Kidney capillary endothelial cell (primary cell): Measurements from ENCODE around the gene TMEM225.
"Not testable (repeated sequence)": the region's sequence is repeated elsewhere in the genome, so short reads cannot be mapped to it uniquely, and the experiment has no call there.

Experiments
- DNase-seq: peaks from one replicate; pipeline ENCODE4 v3.0.0-alpha.2; 2018; ENCODE audit warnings: low spot score

The TMEM225 gene

GRCh38 chr11:123885570-123885969 is at the start of gene TMEM225:
Gene TMEM225, minus strand, starts transcription at chr11:123885670. Its CDS starts 245 bp downstream, at chr11:123885425.
- DNase-seq, result no peak

DNA sequence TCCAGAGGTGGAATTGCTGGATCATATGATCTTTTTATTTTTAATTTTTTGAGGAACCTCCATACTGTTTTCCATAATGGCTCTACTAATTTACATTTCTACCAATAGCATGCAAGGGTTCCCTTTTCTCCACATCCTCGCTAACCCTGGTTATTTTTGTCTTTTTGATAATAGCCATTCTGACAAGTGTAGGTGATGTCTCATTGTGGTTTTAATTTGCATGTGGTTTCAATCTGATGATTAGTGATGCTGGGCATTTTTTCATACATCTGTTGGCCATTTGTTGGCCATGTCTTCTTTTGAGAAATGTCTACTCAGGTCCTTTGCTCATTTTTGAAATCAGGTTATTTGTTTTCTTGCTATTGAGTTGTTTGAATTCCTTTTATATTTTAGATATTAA is 38.6 kb upstream of the TMEM225 start:
- DNase-seq, result no peak

GRCh38 chr11:123920943-123921342 is 35.5 kb upstream of the TMEM225 start:
- no peak for DNase-seq

DNA sequence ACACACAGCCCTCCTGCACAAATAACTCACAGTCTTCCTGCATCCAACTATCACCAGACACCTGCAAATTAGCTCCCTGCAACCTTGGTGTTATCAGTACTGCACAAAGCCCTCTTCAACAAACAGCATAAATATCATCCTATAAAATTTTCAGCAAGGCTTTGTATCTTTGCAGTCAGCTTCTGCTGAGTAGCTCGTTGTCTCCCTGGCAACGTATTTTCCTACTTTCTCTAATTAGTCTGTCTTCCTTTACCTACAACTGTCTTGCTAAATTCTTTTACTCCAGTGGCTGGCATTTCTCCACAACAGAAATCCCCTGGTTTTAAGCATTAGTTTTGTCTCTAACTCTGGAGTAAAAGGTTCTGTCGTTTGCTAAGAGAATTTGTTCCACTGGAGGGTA is 20.4 kb upstream of the TMEM225 start:
- DNase-seq, result no peak

DNA sequence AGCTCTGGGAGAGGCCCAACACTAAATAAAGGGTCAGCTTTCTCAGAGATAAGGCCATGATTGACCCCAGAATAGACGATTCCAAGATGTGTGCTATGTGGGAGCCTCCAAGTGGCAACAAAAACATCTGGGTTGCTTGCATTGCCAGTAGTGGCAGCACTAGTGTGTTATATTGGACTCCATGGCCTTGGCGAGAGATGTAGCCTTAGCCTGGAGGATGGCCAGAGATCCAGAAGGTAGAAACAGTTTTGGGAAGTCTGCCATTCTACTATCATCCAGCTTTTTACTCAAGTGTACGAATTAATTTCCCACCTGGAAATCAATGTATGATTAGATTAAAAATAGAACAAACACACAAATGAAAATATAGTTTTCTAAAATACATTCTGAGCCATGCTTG is 19.5 kb upstream of the TMEM225 start:
- no peak for DNase-seq

DNA sequence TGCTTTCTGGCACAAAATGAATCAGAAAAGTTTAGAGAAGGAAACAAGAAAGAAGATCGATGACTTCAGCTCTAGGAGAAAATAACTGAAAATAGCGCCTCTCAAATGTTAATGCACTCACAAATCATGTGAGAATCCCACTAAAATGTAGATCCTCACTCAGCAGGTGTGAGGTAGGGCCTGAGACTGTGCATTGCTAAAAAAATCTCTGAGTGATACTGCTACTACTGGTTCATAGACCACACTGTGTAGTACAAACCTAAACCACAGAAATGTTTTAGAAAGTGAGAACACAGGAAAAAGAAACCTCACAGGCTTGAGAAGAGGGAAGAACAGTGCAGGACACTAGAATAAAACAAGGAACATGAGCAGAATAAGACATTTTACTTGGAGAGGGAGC is 18.5 kb upstream of the TMEM225 start:
- DNase-seq, result no peak

DNA sequence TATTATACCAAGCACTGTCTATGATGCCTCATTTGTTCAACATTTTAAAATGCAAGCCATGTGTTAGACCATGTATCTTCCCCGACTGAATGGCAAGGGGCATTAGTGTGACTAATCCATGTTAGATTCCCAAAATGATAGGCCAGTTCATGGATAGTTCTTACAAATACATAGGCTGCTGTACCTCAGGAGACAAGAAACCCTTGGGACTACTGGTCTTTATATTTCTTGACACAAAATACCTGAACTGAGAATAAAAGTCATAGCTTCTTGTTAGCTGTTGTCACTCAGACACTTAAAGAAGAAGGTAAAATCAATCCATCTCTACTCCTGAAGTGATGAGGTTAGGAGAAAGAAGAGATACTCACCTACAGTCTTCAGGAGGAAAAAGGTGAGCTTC is 16.4 kb upstream of the TMEM225 start, which contains the start of gene OR8D4:
TSS of gene OR8D4 (plus strand) at position 301 of the 400 bp plus-strand sequence. CDS start 4,265 bp downstream, outside the sequence.
- DNase-seq, result no peak

DNA sequence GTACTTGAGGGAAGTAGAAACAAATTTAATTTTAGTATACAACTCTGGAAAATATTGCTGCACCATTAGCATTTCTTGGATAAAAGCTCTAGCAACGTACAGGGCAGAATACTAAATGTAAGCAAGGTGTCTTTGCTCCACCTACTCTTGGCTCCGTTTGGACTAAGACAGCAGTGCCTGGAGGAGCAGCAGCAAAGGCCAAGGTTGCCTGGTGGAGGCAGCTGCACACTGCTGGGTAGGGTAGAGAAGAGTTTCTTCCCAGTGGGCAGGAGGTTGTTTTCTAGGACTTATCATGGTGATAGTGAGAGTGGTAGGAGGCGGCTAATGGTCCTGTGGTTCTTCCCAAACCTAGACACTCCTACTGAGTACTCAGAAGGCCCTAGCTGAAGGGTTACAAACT is 14.3 kb upstream of the TMEM225 start:
- no peak for DNase-seq

- DNase-seq, result no peak
Observed at GRCh38 chr11:123892031-123892430, 6.6 kb upstream of the TMEM225 start.

GRCh38 chr11:123880912-123881311 is 4.6 kb downstream of the TMEM225 start:
- DNase-seq, result no peak

GRCh38 chr11:123867795-123868194 is 17.7 kb downstream of the TMEM225 start:
- DNase-seq, result not testable (repeated sequence)

GRCh38 chr11:123865293-123865692 is 20.2 kb downstream of the TMEM225 start:
- DNase-seq, result not testable (repeated sequence)

GRCh38 chr11:123859731-123860130 is 25.7 kb downstream of the TMEM225 start:
- no peak for DNase-seq

- DNase-seq, result no peak
Observed at GRCh38 chr11:123856444-123856843, 29.0 kb downstream of the TMEM225 start.

- no peak for DNase-seq
Observed at GRCh38 chr11:123853038-123853437, 32.4 kb downstream of the TMEM225 start.

GRCh38 chr11:123852321-123852720 is 33.1 kb downstream of the TMEM225 start:
- no peak for DNase-seq

GRCh38 chr11:123851110-123851509 is 34.4 kb downstream of the TMEM225 start:
- DNase-seq, result no peak

- peak; percentile 93 for DNase-seq
Observed at GRCh38 chr11:123841174-123841573, 44.3 kb downstream of the TMEM225 start.

GRCh38 chr11:123839131-123839530 is 46.3 kb downstream of the TMEM225 start:
- DNase-seq, result no peak

- no peak for DNase-seq
Observed at GRCh38 chr11:123838659-123839058, 46.8 kb downstream of the TMEM225 start.

DNA sequence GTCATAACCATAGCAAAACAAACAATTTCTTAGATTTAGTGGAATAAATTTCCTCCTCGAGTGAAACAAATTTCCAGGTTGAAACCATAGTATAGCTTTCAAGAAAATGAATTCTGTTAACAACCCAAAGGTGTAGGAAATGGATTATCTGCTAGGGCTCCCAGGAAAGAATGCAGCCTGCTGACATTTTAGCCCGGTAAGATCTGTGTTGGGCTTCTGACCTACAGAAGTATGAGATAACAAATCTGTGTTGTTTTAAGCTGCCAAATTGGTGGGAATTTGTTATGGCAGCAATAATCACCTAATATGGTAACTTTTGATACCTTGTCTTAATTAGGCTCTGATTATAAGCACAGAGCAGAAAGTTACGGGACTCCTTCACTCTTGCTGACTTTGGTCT is 47.3 kb downstream of the TMEM225 start:
- DNase-seq, result no peak

- DNase-seq, result no peak
Observed at GRCh38 chr11:123833095-123833494, 52.4 kb downstream of the TMEM225 start.
